Esophagus squamous epithelium (tissue), 4 donors: ENCODE data around the gene MXD3.

ENCODE experiments used
- CTCF ChIP-seq, 6 experiments: fragments of 450-650 bp in 4 of 6; fragments of 200-600 bp in 2 of 6; sonication (generic) in 2 of 6; IDR thresholded peaks; one replicate each; pipeline ENCODE4 v1.5.1; 2016 to 2019; ENCODE audit warnings: antibody characterized with exemption in 6 of 6, mild to moderate bottlenecking in 4 of 6, moderate library complexity in 4 of 6
- POLR2A ChIP-seq, 4 donors: fragments of 450-650 bp; IDR thresholded peaks; one replicate each; pipeline ENCODE4 v1.6.1; 2017; ENCODE audit warnings: antibody characterized with exemption in 4 of 4, mild to moderate bottlenecking in 4 of 4, moderate library complexity in 3 of 4

GRCh38 chr5:177349362-177349647, 37.6 kb upstream of the MXD3 start:
- TF ChIP-seq CTCF (IDR thresholded peaks at IDR 0.05) (no peak), POLR2A (IDR thresholded peaks at IDR 0.05) (no peak)
